T follicular helper cell (primary cell): ENCODE results near the gene OSGIN1.

Experiments used
- DNase-seq: peaks from one replicate; pipeline ENCODE4 v3.0.0-alpha.2; 2020; ENCODE audit warnings: low read depth
- total RNA-seq, 2 experiments: gene quantifications; one replicate each; lab custom pipeline; 2026; lab: John Stamatoyannopoulos, UW

Gene OSGIN1
- 0.61 to 1.1 reads per million in 2 experiments for total RNA-seq

- peak; percentile 26 for DNase-seq
These were observed at the start of gene OSGIN1 for GRCh38 chr16:83952940-83953795. Gene OSGIN1 (plus strand): TSS chr16:83953240. CDS start chr16:83957672, 4,432 bp downstream.

GRCh38 chr16:83903751-83904150 lies 49.3 kb upstream of the OSGIN1 start:
- DNase-seq = no peak

- no peak for DNase-seq
These were observed 46.4 kb upstream of the OSGIN1 start for GRCh38 chr16:83906683-83907082.

- DNase-seq = no peak
These were observed 45.9 kb upstream of the OSGIN1 start for GRCh38 chr16:83907111-83907510.

GRCh38 chr16:83907631-83908250 lies 45.3 kb upstream of the OSGIN1 start:
- DNase-seq = no peak

GRCh38 chr16:83908798-83909197 lies 44.2 kb upstream of the OSGIN1 start:
- no peak for DNase-seq

- no peak for DNase-seq
These were observed 41.8 kb upstream of the OSGIN1 start for GRCh38 chr16:83911290-83911689.

- DNase-seq = no peak
These were observed 40.4 kb upstream of the OSGIN1 start for GRCh38 chr16:83912519-83913244.

- no peak for DNase-seq
These were observed 39.8 kb upstream of the OSGIN1 start for GRCh38 chr16:83913245-83913633.

- no peak for DNase-seq
These were observed 38.8 kb upstream of the OSGIN1 start for GRCh38 chr16:83914091-83914710.

- DNase-seq = no peak
These were observed 38.0 kb upstream of the OSGIN1 start for GRCh38 chr16:83915081-83915480.

- DNase-seq = no peak
These were observed 37.5 kb upstream of the OSGIN1 start for GRCh38 chr16:83915491-83915890.

GRCh38 chr16:83917152-83918120 lies 35.6 kb upstream of the OSGIN1 start:
- DNase-seq = no peak

- DNase-seq = no peak
These were observed 32.0 kb upstream of the OSGIN1 start for GRCh38 chr16:83920894-83921491.

GRCh38 chr16:83923581-83924365 lies 29.3 kb upstream of the OSGIN1 start:
- DNase-seq = no peak

GRCh38 chr16:83924686-83925085 lies 28.4 kb upstream of the OSGIN1 start:
- DNase-seq = no peak

GRCh38 chr16:83925095-83925905 lies 27.7 kb upstream of the OSGIN1 start:
- DNase-seq = no peak

GRCh38 chr16:83925957-83926725 lies 26.9 kb upstream of the OSGIN1 start:
- no peak for DNase-seq
